ENCODE results near the gene DNAJC5. TPM values are rescaled to one million over a fixed set of nuclear protein-coding genes. Genes with fewer than 3 reads are reported as not detected.

The DNAJC5 gene
- total RNA-seq, 4 donors from 2014 or later = 38.4 to 87.4 (median 75.1) TPM

GRCh38 chr20:63950701-63951397 lies 55.9 kb downstream of the DNAJC5 start:
- Histone ChIP-seq H3K4me1 (peaks cover 42 to 78% of the 10 kb centered on the region in 2 donors), H3K4me3 (replicated peaks in 1 of 3) (no peak overlapping the region)
- 63 to 91% methylated on average over 5 to 11 of the region's 20 CpGs for WGBS, 2 donors

GRCh38 chr20:63951398-63952209 lies 56.7 kb downstream of the DNAJC5 start:
- Histone ChIP-seq H3K27me3 (no peaks in the 10 kb centered on the region), H3K9me3 (no peaks in the 10 kb centered on the region), H3K4me1 (peaks cover 43 to 78% of the 10 kb centered on the region in 2 donors), H3K27ac (peak overlapping the region in 2 of 3 donors; percentile 89 to 91), H3K4me3 (replicated peaks in 1 of 3) (no peak overlapping the region), H3K36me3 (no peaks in the 10 kb centered on the region)
- intact Hi-C loops (cut with DNase I) = no loop called here
- TF ChIP-seq CTCF (IDR thresholded peaks at IDR 0.05) (no peak), POLR2A (IDR thresholded peaks at IDR 0.05) (no peak)
- DNase-seq = peak in 1 of 2 donors; percentile 29
- 76 to 79% methylated on average over 2 to 7 of the region's 17 CpGs for WGBS, 2 donors

More at GRCh38 chr20:63950701-63951397, 55.9 kb downstream of the DNAJC5 start:
- no peak for DNase-seq
- TF ChIP-seq POLR2A (IDR thresholded peaks at IDR 0.05) (no peak), CTCF (IDR thresholded peaks at IDR 0.05) (no peak)
- no peaks in the 10 kb centered on the region for H3K27me3 ChIP-seq
- H3K9me3 ChIP-seq = no peaks in the 10 kb centered on the region
- H3K27ac ChIP-seq = peak overlapping the region; percentile 88 to 91 (median 89)
- peaks cover 0 to 1% of the 10 kb centered on the region in 2 donors for H3K36me3 ChIP-seq
- intact Hi-C loops (cut with DNase I) = no loop called here

GRCh38 chr20:63952210-63952535 lies 57.2 kb downstream of the DNAJC5 start:
- no CpG with 5 or more reads among the region's 15 CpGs for WGBS, 2 donors
- H3K9me3 ChIP-seq = no peaks in the 10 kb centered on the region
- peak overlapping the region in 2 of 3 donors; percentile 17 to 23 for H3K27ac ChIP-seq
- H3K36me3 ChIP-seq = no peaks in the 10 kb centered on the region
- no peak overlapping the region for H3K4me3 ChIP-seq (replicated peaks in 1 of 3)
- no peak for DNase-seq
- TF ChIP-seq CTCF (IDR thresholded peaks at IDR 0.05) (no peak), POLR2A (IDR thresholded peaks at IDR 0.05) (no peak)
- H3K27me3 ChIP-seq = no peaks in the 10 kb centered on the region
- intact Hi-C loops (cut with DNase I) = no loop called here
- H3K4me1 ChIP-seq = peaks cover 48 to 82% of the 10 kb centered on the region in 2 donors

DNA sequence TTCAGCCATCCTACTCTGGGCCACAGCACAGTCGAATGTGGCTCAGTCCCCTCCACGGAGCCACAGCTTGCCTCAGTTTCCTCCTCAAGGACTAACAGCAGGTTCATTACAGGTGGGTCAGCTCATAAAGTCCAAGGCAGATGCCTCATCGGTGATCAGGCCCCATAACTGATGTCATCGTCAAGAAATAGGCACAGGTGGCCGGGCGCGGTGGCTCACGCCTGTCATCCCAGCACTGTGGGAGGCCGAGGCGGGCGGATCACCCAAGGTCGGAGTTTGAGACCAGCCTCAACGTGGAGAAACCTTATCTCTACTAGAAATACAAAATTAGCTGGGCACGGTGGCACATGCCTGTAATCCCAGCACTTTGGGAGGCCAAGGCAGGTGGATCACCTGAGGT lies 57.8 kb downstream of the DNAJC5 start:
- Histone ChIP-seq H3K4me3 (replicated peaks in 1 of 3) (no peak overlapping the region), H3K27me3 (no peaks in the 10 kb centered on the region), H3K36me3 (no peaks in the 10 kb centered on the region), H3K4me1 (peaks cover 48 to 82% of the 10 kb centered on the region in 2 donors), H3K9me3 (no peaks in the 10 kb centered on the region), H3K27ac (peak overlapping the region in 1 of 3 donors; percentile 23)
- intact Hi-C loops (cut with DNase I) = no loop called here
- TF ChIP-seq POLR2A (IDR thresholded peaks at IDR 0.05) = no peak
- no peak for TF ChIP-seq CTCF (IDR thresholded peaks at IDR 0.05)
- 86 to 98% methylated on average over 12 to 14 of the region's 14 CpGs for WGBS, 2 donors
- DNase-seq = no peak

Measured in thyroid gland (tissue), 4 donors.